Panc1 (cell line): ENCODE results near the gene GPM6B.
"Not testable (repeated sequence)": the region's sequence is repeated elsewhere in the genome, so short reads cannot be mapped to it uniquely, and the experiment has no call there.

Experiments
- POLR2AphosphoS5 ChIP-seq: IDR thresholded peaks from 2 replicates; pipeline ENCODE4 v1.6.1; 2012; ENCODE audit warnings: mild to moderate bottlenecking, low read depth, low read length, moderate library complexity
- SIN3A ChIP-seq: IDR thresholded peaks from 2 replicates; pipeline ENCODE4 v1.6.1; 2012; ENCODE audit warnings: low read depth, mild to moderate bottlenecking, low read length, moderate library complexity, borderline replicate concordance; ENCODE audit not compliant: insufficient read depth
- TF ChIP-seq, protein P1 (sequence below): fragments of 450-650 bp; IDR thresholded peaks from 2 replicates; pipeline ENCODE4 v1.5.1; 2017; ENCODE audit warnings: mild to moderate bottlenecking
- TF ChIP-seq, protein P2 (sequence below), 2 experiments: IDR thresholded peaks; 2 replicates each; pipeline ENCODE4 v1.6.1; 2011 to 2012; ENCODE audit warnings: low read depth in 2 of 2, control low read depth in 1 of 2, low read length in 1 of 2, mild to moderate bottlenecking in 1 of 2, moderate library complexity in 1 of 2; ENCODE audit not compliant: insufficient read depth in 1 of 2

GRCh38 chrX:13726583-13726982 is 90.3 kb downstream of the GPM6B start:
- TF ChIP-seq, protein P1, sequence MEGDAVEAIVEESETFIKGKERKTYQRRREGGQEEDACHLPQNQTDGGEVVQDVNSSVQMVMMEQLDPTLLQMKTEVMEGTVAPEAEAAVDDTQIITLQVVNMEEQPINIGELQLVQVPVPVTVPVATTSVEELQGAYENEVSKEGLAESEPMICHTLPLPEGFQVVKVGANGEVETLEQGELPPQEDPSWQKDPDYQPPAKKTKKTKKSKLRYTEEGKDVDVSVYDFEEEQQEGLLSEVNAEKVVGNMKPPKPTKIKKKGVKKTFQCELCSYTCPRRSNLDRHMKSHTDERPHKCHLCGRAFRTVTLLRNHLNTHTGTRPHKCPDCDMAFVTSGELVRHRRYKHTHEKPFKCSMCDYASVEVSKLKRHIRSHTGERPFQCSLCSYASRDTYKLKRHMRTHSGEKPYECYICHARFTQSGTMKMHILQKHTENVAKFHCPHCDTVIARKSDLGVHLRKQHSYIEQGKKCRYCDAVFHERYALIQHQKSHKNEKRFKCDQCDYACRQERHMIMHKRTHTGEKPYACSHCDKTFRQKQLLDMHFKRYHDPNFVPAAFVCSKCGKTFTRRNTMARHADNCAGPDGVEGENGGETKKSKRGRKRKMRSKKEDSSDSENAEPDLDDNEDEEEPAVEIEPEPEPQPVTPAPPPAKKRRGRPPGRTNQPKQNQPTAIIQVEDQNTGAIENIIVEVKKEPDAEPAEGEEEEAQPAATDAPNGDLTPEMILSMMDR: not testable (repeated sequence)
- TF ChIP-seq POLR2AphosphoS5, SIN3A: not testable (repeated sequence)
- TF ChIP-seq, protein P2, sequence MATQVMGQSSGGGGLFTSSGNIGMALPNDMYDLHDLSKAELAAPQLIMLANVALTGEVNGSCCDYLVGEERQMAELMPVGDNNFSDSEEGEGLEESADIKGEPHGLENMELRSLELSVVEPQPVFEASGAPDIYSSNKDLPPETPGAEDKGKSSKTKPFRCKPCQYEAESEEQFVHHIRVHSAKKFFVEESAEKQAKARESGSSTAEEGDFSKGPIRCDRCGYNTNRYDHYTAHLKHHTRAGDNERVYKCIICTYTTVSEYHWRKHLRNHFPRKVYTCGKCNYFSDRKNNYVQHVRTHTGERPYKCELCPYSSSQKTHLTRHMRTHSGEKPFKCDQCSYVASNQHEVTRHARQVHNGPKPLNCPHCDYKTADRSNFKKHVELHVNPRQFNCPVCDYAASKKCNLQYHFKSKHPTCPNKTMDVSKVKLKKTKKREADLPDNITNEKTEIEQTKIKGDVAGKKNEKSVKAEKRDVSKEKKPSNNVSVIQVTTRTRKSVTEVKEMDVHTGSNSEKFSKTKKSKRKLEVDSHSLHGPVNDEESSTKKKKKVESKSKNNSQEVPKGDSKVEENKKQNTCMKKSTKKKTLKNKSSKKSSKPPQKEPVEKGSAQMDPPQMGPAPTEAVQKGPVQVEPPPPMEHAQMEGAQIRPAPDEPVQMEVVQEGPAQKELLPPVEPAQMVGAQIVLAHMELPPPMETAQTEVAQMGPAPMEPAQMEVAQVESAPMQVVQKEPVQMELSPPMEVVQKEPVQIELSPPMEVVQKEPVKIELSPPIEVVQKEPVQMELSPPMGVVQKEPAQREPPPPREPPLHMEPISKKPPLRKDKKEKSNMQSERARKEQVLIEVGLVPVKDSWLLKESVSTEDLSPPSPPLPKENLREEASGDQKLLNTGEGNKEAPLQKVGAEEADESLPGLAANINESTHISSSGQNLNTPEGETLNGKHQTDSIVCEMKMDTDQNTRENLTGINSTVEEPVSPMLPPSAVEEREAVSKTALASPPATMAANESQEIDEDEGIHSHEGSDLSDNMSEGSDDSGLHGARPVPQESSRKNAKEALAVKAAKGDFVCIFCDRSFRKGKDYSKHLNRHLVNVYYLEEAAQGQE (IDR thresholded peaks at IDR 0.05; ENCODE audit: insufficient read depth in 1 of 2, low read depth in 2 of 2, low read length in 1 of 2): not testable (repeated sequence)
